Measurements from ENCODE around the gene POLN. TPM values are rescaled to one million over a fixed set of nuclear protein-coding genes. Genes with fewer than 3 reads are reported as not detected.
A peak's percentile ranks its signal among the peaks of the same experiment; 100 is the strongest.

Gene POLN
- total RNA-seq, 3 donors from 2014 or later (not counting 1 experiment from before 2014, with no cell fraction given): 2.6 to 6.9 (median 3.3) TPM

- H3K4me3 ChIP-seq (ENCODE audit: low read length): no peak overlapping the region
- H3K27ac ChIP-seq (ENCODE audit: low read length): no peak overlapping the region
- WGBS (ENCODE audit: insufficient coverage): 65% methylated on average over 54 of the region's 54 CpGs
- no peak overlapping the region for H3K27ac Mint-ChIP-seq
- intact Hi-C loops (cut with micrococcal nuclease): no loop called here
- DNase-seq: no peak
- H3K36me3 Mint-ChIP-seq: no peaks in the 10 kb centered on the region
- H3K9me3 ChIP-seq (ENCODE audit: control insufficient read depth, insufficient read depth, low read length): no peaks in the 10 kb centered on the region
- H3K27me3 ChIP-seq (ENCODE audit: control insufficient read depth, insufficient read depth, low read length): peaks cover 3% of the 10 kb centered on the region
- no peak for ATAC-seq
- no peaks in the 10 kb centered on the region for H3K4me1 Mint-ChIP-seq
- no peak for TF ChIP-seq CTCF (IDR thresholded peaks at IDR 0.05)
- peaks cover 19 to 20% of the 10 kb centered on the region in 2 donors for H3K27me3 Mint-ChIP-seq (ENCODE audit: low read depth in 2 of 2)
- H3K36me3 ChIP-seq (ENCODE audit: control insufficient read depth, insufficient read depth, low read length): no peaks in the 10 kb centered on the region
- no peaks in the 10 kb centered on the region for H3K9me3 Mint-ChIP-seq
- peaks cover 3% of the 10 kb centered on the region for H3K4me1 ChIP-seq (ENCODE audit: control insufficient read depth, insufficient read depth, low read length)
- no peak overlapping the region for H3K4me3 Mint-ChIP-seq
Measured at GRCh38 chr4:2060611-2061185, 181.2 kb downstream of the POLN start.

- Mint-ChIP-seq H3K9me3 (no peaks in the 10 kb centered on the region), H3K4me3 (no peak overlapping the region)
Measured at GRCh38 chr4:2059726-2060602, 182.0 kb downstream of the POLN start.

GRCh38 chr4:2059046-2059725 is 182.7 kb downstream of the POLN start, which contains the start of gene NAT8L:
NAT8L (plus strand) TSS chr4:2059327; CDS start chr4:2059512, 185 bp downstream.
- no peak within 1 kb of the TSS for H3K4me3 ChIP-seq (ENCODE audit: low read length)
- DNase-seq: peak in 1 of 2 donors; percentile 27

More at GRCh38 chr4:2059726-2060602, 182.0 kb downstream of the POLN start:
- ATAC-seq (peak in 1 of 3 donors; percentile 39), DNase-seq (peak in 1 of 2 donors; percentile 36)
- H3K4me1 ChIP-seq (ENCODE audit: control insufficient read depth, insufficient read depth, low read length): peaks cover 3% of the 10 kb centered on the region
- no peaks in the 10 kb centered on the region for H3K4me1 Mint-ChIP-seq
- no peaks in the 10 kb centered on the region for H3K36me3 Mint-ChIP-seq
- no peak overlapping the region for H3K27ac Mint-ChIP-seq
- whole genome bisulfite sequencing (ENCODE audit: insufficient coverage): 5% methylated on average over 98 of the region's 102 CpGs
- H3K36me3 ChIP-seq (ENCODE audit: control insufficient read depth, insufficient read depth, low read length): no peaks in the 10 kb centered on the region
- H3K27me3 Mint-ChIP-seq (ENCODE audit: low read depth in 2 of 2): peaks cover 21 to 24% of the 10 kb centered on the region in 2 donors
- no peak for TF ChIP-seq CTCF (IDR thresholded peaks at IDR 0.05)
- no peaks in the 10 kb centered on the region for H3K9me3 ChIP-seq (ENCODE audit: control insufficient read depth, insufficient read depth, low read length)
- intact Hi-C loops (cut with micrococcal nuclease): no loop called here
- H3K27me3 ChIP-seq (ENCODE audit: control insufficient read depth, insufficient read depth, low read length): peaks cover 3% of the 10 kb centered on the region
- H3K27ac ChIP-seq (ENCODE audit: low read length): no peak overlapping the region
- no peak overlapping the region for H3K4me3 ChIP-seq (ENCODE audit: low read length)

More at GRCh38 chr4:2059046-2059725, 182.7 kb downstream of the POLN start, which contains the start of gene NAT8L:
- no peaks in the 10 kb centered on the region for H3K9me3 ChIP-seq (ENCODE audit: control insufficient read depth, insufficient read depth, low read length)
- H3K36me3 Mint-ChIP-seq: no peaks in the 10 kb centered on the region
- no peak within 1 kb of the TSS for H3K27ac Mint-ChIP-seq
- ATAC-seq: peak in 2 of 3 donors; percentile 21 to 56
- H3K4me1 ChIP-seq (ENCODE audit: control insufficient read depth, insufficient read depth, low read length): peaks cover 3% of the 10 kb centered on the region
- H3K4me1 Mint-ChIP-seq: no peaks in the 10 kb centered on the region
- H3K27me3 ChIP-seq (ENCODE audit: control insufficient read depth, insufficient read depth, low read length): peaks cover 3% of the 10 kb centered on the region
- no peak for TF ChIP-seq CTCF (IDR thresholded peaks at IDR 0.05)
- H3K27ac ChIP-seq (ENCODE audit: low read length): no peak within 1 kb of the TSS
- peak within 1 kb of the TSS; percentile 31 for H3K4me3 Mint-ChIP-seq
- no peaks in the 10 kb centered on the region for H3K9me3 Mint-ChIP-seq
- intact Hi-C loops (cut with micrococcal nuclease): no loop called here
- no peaks in the 10 kb centered on the region for H3K36me3 ChIP-seq (ENCODE audit: control insufficient read depth, insufficient read depth, low read length)
- peaks cover 22 to 26% of the 10 kb centered on the region in 2 donors for H3K27me3 Mint-ChIP-seq (ENCODE audit: low read depth in 2 of 2)
- WGBS (ENCODE audit: insufficient coverage): under 1% methylated on average over 119 of the region's 119 CpGs

Data from natural killer cell (primary cell).